ENCODE results near the gene RAB11FIP2.

The RAB11FIP2 gene

GRCh38 chr10:117956972-117957371 lies 89.8 kb downstream of the RAB11FIP2 start:
- TF ChIP-seq CTCF (IDR thresholded peaks at IDR 0.05; ENCODE audit: insufficient read depth, missing control alignments) = no peak
- DNase-seq (ENCODE audit: insufficient read length, low spot score) (no peak), FAIRE-seq (no peak)

DNA sequence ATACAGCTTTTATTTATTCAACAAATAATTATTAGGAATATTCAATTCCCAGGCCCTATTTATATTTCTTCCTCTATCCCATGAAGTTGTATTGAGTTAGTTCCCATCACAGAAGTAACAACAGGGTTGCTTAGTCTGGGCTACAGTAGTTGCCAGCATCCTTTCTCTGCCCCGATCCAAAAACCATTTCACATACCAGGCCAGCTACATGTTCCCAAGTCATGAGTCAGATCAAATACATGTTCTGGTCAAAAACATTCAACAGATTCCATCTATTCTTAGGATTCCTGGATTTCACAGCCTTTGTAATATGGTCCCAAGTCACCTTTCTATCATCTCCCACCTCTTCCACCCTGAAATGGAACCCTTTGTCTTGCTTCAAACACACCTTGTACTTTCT lies 91.6 kb downstream of the RAB11FIP2 start:
- FAIRE-seq (no peak), DNase-seq (ENCODE audit: insufficient read length, low spot score) (no peak)
- no peak for TF ChIP-seq CTCF (IDR thresholded peaks at IDR 0.05; ENCODE audit: insufficient read depth, missing control alignments)
